ENCODE measurements around the gene MTRF1. TPM values are rescaled to one million over a fixed set of nuclear protein-coding genes. Genes with fewer than 3 reads are reported as not detected.
"Not testable (repeated sequence)": the region's sequence is repeated elsewhere in the genome, so short reads cannot be mapped to it uniquely, and the experiment has no call there.

The MTRF1 gene
- total RNA-seq, 1 experiment from 2014 or later: 10.2 TPM

DNA sequence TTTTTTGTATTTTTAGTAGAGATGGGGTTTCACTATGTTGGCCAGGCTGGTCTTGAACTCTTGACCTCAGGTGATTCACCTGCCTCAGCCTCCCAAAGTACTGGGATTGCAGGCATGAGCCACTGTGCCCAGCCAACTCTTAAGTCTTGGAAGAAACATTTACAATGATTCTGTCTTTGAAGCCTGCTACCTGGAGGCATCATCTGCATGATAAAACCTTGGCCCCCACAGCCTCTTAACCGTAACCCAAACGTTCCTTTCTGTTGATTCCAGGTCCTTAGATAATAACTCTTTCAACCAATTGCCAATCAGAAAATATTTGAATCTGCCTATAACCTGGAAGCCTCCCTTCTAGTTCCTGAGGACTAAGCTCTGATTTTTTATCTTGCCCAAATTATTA, 15.8 kb upstream of the MTRF1 start:
- not testable (repeated sequence) for DNase-seq (ENCODE audit: low read depth)

DNA sequence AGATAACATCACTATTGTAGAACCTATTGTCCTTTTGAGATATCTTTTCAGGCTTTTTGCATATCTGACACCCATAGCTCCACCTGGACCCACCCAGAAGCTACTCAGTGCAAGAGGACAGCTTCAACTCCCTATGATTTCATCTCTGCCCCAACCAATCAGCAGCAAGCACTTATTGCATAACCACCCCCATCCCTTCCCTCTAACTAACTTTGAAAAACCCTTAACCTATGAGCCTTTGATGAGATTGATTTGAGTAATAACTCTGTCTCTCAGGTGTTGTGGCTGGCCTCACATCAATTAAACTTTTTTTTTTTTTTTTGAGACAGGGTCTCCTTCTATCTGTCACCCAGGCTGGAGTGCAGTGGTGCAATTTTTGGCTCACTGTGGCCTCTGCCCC, 13.4 kb upstream of the MTRF1 start:
- no peak for DNase-seq (ENCODE audit: low read depth)

DNA sequence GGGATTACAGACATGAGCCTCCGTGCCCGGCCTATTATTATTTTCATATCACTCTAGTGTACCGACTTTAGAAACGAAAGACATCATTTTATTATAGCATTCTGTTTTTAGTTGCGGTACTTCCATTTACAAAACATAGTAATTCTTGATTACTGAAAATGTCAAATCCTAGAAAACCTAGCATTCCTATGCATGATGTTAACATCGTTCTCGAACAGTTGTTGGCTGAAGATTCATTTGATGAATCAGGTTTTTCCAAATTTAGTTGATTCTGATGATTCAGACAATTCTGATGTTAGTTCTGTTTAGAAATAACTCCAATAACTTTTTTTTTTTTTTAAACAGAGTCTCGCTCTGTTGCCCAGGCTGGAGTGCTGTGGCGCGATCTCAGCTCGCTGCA, 11.5 kb upstream of the MTRF1 start:
- peak; percentile 11 for DNase-seq (ENCODE audit: low read depth)

DNA sequence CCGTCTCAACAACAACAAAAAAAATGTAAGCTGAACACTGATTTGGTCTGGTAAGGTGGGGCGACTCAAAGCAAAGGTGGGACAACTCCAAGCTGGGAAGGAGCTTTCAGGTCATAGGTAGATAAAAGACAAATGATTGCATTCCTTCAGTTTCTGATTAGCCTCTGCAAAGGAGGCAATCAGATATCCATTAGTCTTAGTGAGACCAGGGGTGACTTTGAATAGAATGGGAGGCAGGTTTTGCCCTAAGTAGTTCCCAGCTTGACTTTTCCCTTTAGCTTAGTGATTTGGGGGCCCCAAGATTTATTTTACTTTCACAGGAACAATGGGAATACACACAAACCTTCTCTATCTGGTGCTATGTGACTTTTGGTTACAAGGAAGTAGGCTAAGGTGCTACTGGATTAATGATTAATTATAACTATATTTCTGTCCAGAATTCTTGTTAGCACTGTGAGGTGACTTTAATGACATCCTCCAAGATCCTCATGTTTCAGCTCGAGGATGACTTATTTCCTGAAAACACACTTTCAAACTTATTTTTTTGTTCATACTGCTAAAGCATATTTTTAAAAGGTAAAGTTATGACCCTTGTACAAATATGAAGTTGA, 10.6 kb upstream of the MTRF1 start:
- DNase-seq (ENCODE audit: low read depth): no peak

DNA sequence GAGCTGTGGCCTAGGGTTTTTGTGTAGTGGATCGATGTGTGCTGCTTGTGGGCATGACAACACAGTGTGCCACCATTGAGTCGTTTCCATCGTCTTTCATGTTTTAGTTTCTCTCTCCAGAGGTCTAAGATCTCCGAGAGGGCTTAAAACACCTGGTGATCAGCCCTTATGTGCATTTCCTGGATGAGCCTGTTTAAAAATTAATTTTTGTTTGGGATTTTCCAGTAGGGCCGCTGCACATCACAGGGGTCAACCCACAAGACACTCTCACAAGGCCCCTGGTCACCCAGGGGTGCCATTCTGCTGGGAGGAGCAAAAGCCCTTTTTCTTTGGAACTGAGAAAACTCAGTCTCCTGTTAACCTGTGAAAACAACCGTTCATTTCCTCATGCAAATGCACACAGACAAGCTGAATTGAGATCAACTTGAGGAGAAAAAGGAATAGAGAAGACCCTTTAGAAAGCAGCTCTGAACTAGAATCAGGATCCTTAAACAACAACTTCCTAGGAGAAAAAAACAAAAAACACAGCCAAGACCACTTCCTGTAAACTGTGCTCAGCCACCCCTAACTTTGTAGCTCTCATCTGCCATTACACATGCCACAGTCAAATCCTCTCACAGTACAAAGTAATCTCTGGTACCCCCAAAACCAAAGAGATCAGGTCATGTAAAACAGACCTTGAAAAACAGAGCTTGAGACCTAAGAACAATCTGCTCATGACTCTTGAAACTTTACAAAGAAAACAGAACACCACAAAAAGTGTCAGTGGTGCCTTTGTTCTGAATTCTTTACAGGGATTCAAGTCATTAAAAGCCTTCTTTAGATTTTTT, 8.3 kb upstream of the MTRF1 start:
- no peak for DNase-seq (ENCODE audit: low read depth)

DNA sequence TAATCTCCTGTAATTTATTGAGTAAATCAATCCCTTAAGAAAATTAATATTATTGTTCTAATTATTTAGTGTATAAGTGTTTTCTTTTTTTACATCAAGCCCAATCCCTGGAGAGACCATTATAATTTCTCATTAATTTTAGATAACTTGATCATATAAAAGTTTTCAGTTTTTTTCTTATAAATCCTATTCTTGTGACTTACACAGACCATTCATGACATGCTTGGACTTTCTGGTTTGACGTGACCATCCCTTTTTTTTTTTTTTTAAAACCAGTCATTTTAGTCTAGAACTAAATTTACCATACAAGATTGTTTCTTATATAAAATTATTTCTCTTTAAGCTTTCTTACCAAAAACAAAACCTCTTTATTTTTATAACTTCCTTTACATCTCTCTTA, 5.4 kb upstream of the MTRF1 start:
- DNase-seq (ENCODE audit: low read depth): peak; percentile 69

DNA sequence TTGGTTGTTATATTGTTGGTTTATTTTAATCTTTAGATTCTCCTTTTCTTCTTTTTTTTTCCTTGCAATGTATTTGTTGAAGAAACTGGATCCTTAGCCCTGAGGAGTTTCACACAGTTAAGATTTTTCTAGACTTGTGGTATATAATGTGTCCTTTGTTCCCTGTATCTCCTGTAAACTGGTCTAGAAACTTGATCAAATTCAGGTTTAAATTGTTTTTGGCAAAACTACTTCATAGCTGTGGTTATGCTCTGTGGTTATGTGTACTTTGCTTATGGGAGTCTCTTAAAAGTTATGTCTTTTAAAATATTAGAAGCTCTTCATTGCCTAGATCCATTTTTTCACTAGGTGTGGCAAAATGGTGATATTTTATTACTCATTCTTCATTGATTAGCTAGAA, 3.7 kb upstream of the MTRF1 start:
- peak; percentile 68 for DNase-seq (ENCODE audit: low read depth)

DNA sequence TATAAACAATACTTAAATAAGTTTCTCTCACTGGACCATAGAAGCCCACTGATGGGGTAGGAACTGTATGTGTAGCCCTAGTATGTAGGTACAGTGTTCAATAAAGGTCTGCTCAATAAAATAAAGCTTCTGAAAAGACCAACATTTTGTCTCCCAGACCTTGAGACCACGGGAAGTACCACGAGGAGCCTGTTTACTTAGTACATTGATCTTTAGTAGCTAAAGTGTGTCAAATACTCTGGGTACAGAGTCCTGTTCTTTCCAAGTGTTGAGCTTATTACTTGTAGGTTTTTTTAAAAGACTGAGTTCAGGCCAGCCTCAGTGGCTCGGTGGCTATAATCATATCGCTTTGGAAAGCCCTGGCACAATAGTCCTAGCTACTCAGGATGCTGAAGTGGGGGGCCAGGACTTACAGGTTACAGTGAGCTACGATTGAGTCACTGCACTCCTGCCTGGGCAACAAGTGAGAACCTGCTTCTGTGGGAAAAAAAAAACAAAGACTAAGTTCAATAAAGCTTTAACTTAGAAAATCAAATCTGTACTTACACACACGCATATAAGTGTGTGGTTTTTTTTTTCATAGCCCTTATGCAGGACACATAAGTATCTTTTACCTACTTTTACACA, 3.4 kb downstream of the MTRF1 start:
- no peak for DNase-seq (ENCODE audit: low read depth)

DNA sequence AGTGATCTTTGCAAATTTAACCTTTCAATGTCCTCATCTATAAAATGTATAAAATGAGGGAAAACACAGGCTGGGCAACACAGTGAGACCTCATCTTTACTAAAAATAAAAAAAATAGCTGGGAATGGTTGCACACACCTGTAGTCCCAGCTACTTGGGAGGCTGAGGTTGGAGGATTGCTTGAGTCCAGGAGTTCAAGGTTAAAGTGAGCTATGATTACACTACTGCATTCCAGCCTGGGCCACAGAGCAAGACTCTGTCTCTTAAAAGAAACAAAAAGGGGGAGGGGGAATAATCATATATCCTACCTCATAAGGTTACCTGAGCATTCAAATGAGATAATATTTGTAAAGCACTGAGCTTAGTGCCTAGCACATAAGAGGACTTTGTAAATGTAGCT, 5.8 kb downstream of the MTRF1 start:
- no peak for DNase-seq (ENCODE audit: low read depth)

DNA sequence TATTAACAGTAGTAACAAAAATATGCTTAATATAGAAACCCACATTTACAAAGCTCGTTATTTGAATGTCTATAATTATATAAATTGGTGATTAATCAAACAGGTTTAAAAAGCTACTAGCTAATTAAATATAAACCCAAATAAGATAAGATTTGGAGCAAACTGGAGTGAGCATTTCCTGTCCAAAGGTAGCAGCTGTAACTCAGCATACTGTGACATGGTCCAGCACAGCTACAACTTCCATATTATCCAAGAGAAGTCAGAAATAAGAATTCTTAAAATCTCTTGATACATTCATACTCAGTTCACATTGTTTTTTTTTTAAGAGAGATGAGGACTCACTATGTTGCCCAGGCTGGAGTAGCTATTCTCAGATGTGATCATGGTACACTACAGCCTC, 8.5 kb downstream of the MTRF1 start:
- no peak for DNase-seq (ENCODE audit: low read depth)

DNA sequence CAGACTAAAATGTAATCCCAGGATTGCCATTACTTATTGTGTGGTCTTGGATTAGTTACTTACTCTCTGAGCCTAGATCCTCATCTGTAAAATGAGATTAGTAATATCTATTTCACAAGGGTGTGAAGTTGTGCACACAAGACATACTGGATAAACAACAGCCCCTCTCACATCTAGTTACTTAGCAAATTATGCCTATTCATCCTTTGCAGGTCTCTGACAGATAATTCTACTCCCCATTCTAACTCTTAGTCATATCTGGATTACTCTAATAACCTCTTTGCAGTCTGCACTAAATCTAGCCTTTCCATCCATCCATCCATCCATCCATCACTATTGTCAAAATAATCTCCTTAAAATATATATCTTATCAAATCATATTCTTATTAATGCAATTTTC, 12.4 kb downstream of the MTRF1 start:
- DNase-seq (ENCODE audit: low read depth): no peak

DNA sequence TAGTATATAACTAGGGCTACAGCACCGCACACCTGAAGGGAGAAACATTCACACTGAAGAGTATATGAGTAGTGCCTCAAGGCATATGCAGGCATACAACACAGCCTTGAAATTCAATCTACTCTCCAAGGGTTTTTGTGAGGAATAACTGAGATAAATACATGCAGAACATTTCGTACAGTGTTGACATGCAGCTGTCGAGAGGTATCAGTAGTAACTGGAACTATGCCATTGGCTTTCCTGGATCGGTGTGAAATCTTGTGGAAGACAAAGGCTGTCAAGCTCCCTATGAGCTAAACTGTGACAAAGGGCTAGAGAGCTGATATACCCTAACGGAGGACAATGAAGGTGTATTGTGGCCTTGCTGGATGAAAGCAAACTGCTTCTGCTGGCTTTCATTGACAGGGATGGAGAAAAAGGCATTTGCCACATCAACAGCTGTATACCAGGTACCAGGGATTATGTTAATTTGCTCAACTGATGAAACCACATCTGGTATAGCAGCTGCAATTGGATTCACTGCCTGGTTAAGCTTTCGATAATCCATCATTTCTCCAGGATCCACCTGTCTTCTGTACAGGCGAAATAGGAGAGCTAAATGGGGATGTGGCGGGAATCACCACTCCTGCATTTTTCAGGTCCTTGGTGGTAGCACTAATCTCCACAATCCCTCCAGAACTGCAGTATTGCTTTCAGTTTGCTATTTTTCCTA, 16.3 kb downstream of the MTRF1 start:
- DNase-seq (ENCODE audit: low read depth): peak; percentile 90

DNA sequence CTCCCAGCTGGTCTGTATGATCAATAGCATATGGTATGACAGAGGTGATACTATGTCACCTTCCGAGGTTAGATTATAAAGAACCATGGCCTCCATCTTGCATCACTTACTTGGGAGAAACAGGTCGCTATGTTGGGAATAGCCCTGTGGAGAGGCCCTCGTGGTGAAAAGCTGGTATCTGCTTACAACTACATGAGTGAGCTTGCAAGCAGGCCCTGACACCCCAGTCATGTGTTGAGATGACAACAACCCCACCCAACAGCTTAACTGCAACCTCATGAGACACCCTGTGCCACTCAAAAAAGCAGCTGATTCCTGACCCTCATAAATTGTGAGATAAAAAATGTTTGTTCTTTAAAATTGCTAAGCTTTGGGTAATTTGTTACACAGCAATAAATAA, 18.8 kb downstream of the MTRF1 start:
- peak; percentile 36 for DNase-seq (ENCODE audit: low read depth)

DNA sequence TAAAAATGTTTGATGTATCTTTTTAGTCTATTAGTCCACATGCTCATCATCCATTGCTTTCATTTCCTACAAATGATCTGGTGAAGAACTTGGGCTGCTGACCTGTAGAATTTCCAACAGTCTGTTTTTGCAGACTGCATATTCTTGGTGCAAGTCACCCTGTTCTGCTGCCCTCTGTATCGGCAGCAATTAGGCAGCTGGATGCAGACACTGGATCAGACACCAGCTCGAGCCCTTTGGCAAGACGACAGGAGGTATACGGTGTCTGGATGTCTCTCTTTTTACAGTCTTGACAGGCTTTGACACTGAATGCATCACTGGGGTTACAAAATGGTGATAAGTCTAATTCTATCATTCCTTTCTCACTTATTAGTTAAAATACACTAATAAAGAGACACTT, 21.8 kb downstream of the MTRF1 start:
- no peak for DNase-seq (ENCODE audit: low read depth)

DNA sequence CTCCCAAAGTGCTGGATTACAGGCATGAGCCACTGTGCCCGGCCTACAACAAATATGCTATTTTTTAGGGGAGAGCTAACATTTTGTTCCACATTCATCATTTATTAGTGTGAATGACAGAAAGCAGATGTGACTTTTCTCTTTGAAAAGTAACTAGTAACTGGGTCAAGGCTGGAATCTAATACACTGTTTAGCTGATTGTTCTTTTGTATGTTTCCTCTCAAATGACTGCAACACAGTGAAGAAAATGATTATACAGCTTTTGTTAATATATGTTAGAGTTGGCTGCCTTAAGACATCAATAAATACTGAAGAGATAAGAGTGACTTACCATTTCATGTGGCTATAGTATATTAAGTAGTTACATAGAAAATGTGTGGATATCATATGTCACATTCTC, 27.0 kb downstream of the MTRF1 start:
- DNase-seq (ENCODE audit: low read depth): no peak

DNA sequence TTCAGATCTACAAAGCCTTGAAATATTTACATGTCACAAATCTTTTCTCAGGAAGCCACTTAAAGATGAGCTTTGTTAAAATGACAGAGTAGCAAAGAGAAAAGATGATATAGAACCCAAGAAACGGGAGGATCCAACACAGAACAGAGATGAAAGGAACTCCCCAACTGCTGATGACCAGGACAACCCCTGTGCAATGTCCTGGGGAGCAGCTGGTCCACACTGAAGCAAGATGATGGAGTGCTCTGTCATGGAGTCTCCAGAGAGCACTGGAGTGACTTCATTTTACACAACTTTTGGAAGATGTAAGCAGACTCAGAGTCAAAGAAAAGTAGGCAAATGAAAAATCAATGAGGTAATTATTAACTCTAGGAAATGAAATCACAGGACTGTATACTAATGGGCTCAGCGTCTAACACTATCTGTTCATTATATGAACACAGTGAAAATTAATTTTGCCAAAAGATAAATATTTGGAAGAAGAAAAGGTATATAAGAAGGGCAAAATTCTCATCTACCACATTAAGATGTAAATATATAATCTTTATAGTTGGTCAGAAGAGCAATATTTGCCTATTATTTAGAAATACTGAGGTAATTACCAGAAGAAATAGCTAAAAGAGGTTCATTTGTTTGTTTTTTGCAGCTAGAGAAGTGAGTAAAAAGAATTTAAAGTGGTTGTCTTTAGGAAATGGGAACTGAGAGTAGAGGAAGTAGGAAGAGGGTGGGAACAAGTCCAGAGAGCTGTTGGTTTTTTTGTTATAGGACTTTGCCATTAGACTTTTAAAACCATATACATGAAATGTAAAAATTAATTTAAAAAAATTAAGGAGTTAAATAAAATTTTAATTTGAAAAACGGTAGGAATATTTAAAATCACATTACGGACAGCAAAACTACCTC, 30.5 kb downstream of the MTRF1 start:
- no peak for DNase-seq (ENCODE audit: low read depth)

DNA sequence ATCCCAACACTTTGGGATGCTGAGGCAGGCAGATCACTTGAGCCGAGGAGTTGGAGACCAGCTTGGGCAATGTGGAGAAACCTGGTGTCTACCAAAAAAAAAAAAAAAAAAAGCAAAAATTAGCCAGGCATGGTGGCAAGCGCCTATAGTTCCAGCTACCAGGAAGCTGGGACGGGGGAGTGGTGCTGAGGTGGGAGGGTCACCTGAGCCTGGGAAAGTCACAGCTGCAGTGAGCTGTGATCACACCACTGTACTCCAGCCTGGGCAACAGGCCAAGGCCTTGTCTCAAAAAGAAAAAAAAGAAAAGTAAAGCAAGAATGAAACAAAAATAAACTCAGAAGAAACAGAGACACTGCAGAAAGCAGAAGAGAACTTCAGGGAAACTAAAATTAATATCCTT, 31.6 kb downstream of the MTRF1 start:
- peak; percentile 43 for DNase-seq (ENCODE audit: low read depth)

DNA sequence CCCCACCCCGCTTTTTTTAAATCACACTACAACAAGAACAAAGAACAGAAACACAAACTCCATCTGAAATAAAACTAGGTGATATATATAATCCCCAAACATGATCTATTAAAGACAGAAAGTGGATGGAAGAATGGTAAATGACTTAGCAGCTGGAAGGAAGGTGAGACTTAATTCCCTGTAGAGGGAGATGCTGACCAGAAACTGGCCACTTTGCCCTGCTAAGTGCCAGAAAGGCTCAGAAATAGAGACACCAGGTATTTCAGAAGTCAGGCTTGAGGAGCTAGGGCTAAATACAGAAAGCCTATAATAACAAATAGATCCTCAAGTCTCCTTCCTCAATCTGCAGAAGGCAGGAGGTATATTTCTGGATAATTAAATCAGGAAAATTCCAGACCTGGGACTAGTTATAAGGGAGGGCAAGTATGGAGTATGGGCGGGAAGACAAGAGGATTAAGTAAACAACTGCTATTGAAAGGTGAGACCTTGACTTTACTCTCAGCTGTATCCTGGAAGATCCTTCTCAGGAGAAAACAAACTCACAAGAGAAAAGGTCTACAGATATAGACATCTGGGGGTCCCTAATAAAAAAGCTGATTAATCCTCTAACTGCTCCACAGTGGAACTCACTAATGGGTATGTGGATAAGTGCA, 32.2 kb downstream of the MTRF1 start:
- no peak for DNase-seq (ENCODE audit: low read depth)

DNA sequence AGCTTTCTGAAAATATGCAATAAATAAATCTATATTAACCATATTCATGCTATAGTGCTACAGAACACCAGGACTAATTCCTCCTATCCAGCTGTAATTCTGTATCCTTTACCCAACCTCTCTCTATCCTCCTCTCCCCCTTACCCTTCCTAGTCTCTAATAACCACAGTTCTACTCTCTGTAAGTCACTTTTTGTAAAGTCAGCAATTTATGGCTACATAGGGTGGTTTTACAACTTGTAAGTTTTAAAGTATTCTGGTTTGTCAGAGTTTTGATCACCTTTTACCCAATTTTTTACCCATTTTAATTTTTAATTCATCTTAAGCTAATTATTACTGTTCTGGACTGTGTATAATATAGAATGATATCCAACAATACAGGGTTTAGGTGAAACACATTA, 34.0 kb downstream of the MTRF1 start:
- no peak for DNase-seq (ENCODE audit: low read depth)

Measured in LHCN-M2 (cell line).